IMR-90 (cell line): ENCODE measurements around the gene CCDC83. TPM values are rescaled to one million over a fixed set of nuclear protein-coding genes. Genes with fewer than 3 reads are reported as not detected.

Source experiments
- ATAC-seq: fragments of 200-7000 bp; cut with Tn5 transposase; 2 replicates; pipeline ENCODE4 v1.9.1; 2020; ENCODE audit warnings: low read depth, mild to moderate bottlenecking, moderate library complexity
- BruUV-seq: library from RNA; stranded (reverse); fragments of 400-500 nt; replicated peaks from 2 replicates; lab custom pipeline; 2021; lab: Mats Ljungman, UMichigan
- CTCF ChIA-PET: fragments of 300-600 bp; formaldehyde crosslinking; extraction: SDS; loops from one replicate; lab custom pipeline; 2021; ENCODE audit warnings: antibody characterized with exemption; lab: Yijun Ruan, JAX
- POLR2A ChIA-PET: fragments of 300-600 bp; sonication (Branson Sonifier 250); formaldehyde crosslinking; loops from one replicate; lab custom pipeline; 2022; ENCODE audit warnings: antibody characterized with exemption; ENCODE audit not compliant: unreplicated experiment; lab: Charles Lee
- DNase-seq: peaks from one replicate; pipeline ENCODE4 v3.0.0; 2013
- H2AFZ ChIP-seq: replicated peaks from 2 replicates; pipeline ENCODE3; 2013; ENCODE audit warnings: low read length, mild to moderate bottlenecking; ENCODE audit not compliant: poor library complexity
- H2AK5ac ChIP-seq: 2 replicates; pipeline ENCODE4 v1.6.1; 2013; ENCODE audit warnings: low read depth, low read length, inconsistent platforms
- H2AK9ac ChIP-seq: replicated peaks from 2 replicates; pipeline ENCODE3; 2013; ENCODE audit warnings: mild to moderate bottlenecking, low read depth, low read length, moderate library complexity; ENCODE audit not compliant: poor library complexity
- H2BK120ac ChIP-seq: 2 replicates; pipeline ENCODE4 v1.6.1; 2013; ENCODE audit warnings: low read depth, low read length, inconsistent platforms
- H2BK15ac ChIP-seq: 3 replicates; pipeline ENCODE4 v1.6.1; 2013; ENCODE audit warnings: low read depth, low read length, inconsistent platforms
- H2BK20ac ChIP-seq: 2 replicates; pipeline ENCODE4 v1.6.1; 2013; ENCODE audit warnings: low read depth, mild to moderate bottlenecking, inconsistent platforms, low read length, moderate library complexity
- H2BK5ac ChIP-seq: 2 replicates; pipeline ENCODE4 v1.6.1; 2013; ENCODE audit warnings: mild to moderate bottlenecking, low read depth, low read length, inconsistent platforms; ENCODE audit not compliant: poor library complexity, severe bottlenecking
- H3K14ac ChIP-seq: replicated peaks from 2 replicates; pipeline ENCODE4 v1.6.1; 2013; ENCODE audit warnings: low read depth, low read length, inconsistent platforms
- H3K18ac ChIP-seq: 2 replicates; pipeline ENCODE4 v1.6.1; 2013; ENCODE audit warnings: low read depth, low read length, control low read depth
- H3K23ac ChIP-seq: 2 replicates; pipeline ENCODE4 v1.6.1; 2013; ENCODE audit warnings: low read depth, low read length, inconsistent platforms
- H3K27ac ChIP-seq: 2 replicates; pipeline ENCODE4 v1.5.1; 2013; ENCODE audit warnings: mild to moderate bottlenecking, control low read depth, low read length; ENCODE audit not compliant: insufficient read depth
- H3K27me3 ChIP-seq: 2 replicates; pipeline ENCODE4 v1.6.1; 2013; ENCODE audit warnings: low read length; ENCODE audit not compliant: control insufficient read depth, insufficient read depth
- H3K36me3 ChIP-seq: 2 replicates; pipeline ENCODE4 v1.6.1; 2013; ENCODE audit warnings: low read length, mixed read lengths; ENCODE audit not compliant: control insufficient read depth, insufficient read depth
- H3K4ac ChIP-seq: 2 replicates; pipeline ENCODE4 v1.6.1; 2013; ENCODE audit warnings: low read depth, low read length, inconsistent platforms
- H3K4me1 ChIP-seq: 2 replicates; pipeline ENCODE4 v1.6.1; 2013; ENCODE audit warnings: low read length, mixed read lengths; ENCODE audit not compliant: control insufficient read depth, insufficient read depth
- H3K4me2 ChIP-seq: 2 replicates; pipeline ENCODE4 v1.6.1; 2013; ENCODE audit warnings: low read depth, mild to moderate bottlenecking, control low read depth, low read length, moderate library complexity
- H3K4me3 ChIP-seq: 2 replicates; pipeline ENCODE4 v1.5.1; 2013; ENCODE audit warnings: low read depth, mild to moderate bottlenecking, control low read depth, low read length, moderate library complexity; ENCODE audit not compliant: insufficient read depth
- H3K56ac ChIP-seq: 2 replicates; pipeline ENCODE4 v1.6.1; 2013; ENCODE audit warnings: low read length, inconsistent platforms; ENCODE audit not compliant: insufficient read depth; ENCODE audit errors: extremely low read depth
- H3K79me1 ChIP-seq, 2 experiments: 2 replicates each; pipeline ENCODE4 v1.6.1; 2013; ENCODE audit warnings: low read length in 2 of 2, inconsistent platforms in 1 of 2, low read depth in 1 of 2
- H3K9ac ChIP-seq: 2 replicates; pipeline ENCODE4 v1.6.1; 2013; ENCODE audit warnings: low read depth, low read length, control low read depth
- H3K9me1 ChIP-seq: 2 replicates; pipeline ENCODE4 v1.6.1; 2013; ENCODE audit warnings: low read length, inconsistent platforms; ENCODE audit not compliant: insufficient read depth
- H3K9me3 ChIP-seq: 2 replicates; pipeline ENCODE4 v1.6.1; 2013; ENCODE audit warnings: low read length; ENCODE audit not compliant: control insufficient read depth, insufficient read depth
- H4K20me1 ChIP-seq: 2 replicates; pipeline ENCODE4 v1.6.1; 2013; ENCODE audit warnings: low read length, inconsistent platforms; ENCODE audit not compliant: insufficient read depth
- H4K5ac ChIP-seq: 2 replicates; pipeline ENCODE4 v1.6.1; 2013; ENCODE audit warnings: mild to moderate bottlenecking, low read depth, low read length, control low read depth
- H4K8ac ChIP-seq, 2 experiments: 2 replicates each; pipeline ENCODE4 v1.6.1; 2013; ENCODE audit warnings: low read depth in 2 of 2, low read length in 2 of 2, control low read depth in 1 of 2, inconsistent platforms in 1 of 2
- H4K91ac ChIP-seq: 2 replicates; pipeline ENCODE4 v1.6.1; 2013; ENCODE audit warnings: low read depth, low read length, inconsistent platforms; ENCODE audit not compliant: insufficient read depth
- BHLHE40 ChIP-seq: fragments of 150-350 bp; IDR thresholded peaks from 2 replicates; pipeline ENCODE4 v1.6.1; 2016; ENCODE audit warnings: mild to moderate bottlenecking, low read depth, low read length
- CEBPB ChIP-seq: IDR thresholded peaks from 2 replicates; pipeline ENCODE4 v1.6.1; 2012; ENCODE audit warnings: low read depth, low read length, improper control_type of control experiment
- CHD1 ChIP-seq: IDR thresholded peaks from 2 replicates; pipeline ENCODE4 v1.6.1; 2012; ENCODE audit warnings: low read depth, low read length, improper control_type of control experiment
- ELK1 ChIP-seq: fragments of 150-350 bp; IDR thresholded peaks from 2 replicates; pipeline ENCODE4 v1.6.1; 2016; ENCODE audit warnings: low read depth, mild to moderate bottlenecking, low read length, moderate library complexity, borderline replicate concordance
- FOS ChIP-seq: fragments of 150-350 bp; IDR thresholded peaks from 2 replicates; pipeline ENCODE4 v1.6.1; 2016; ENCODE audit warnings: low read depth, low read length
- MAFK ChIP-seq: IDR thresholded peaks from 2 replicates; pipeline ENCODE4 v1.6.1; 2012; ENCODE audit warnings: low read depth, low read length, improper control_type of control experiment
- MXI1 ChIP-seq: IDR thresholded peaks from 2 replicates; pipeline ENCODE4 v1.6.1; 2012; ENCODE audit warnings: low read depth, mild to moderate bottlenecking, low read length, moderate library complexity, borderline replicate concordance
- NFE2L2 ChIP-seq: fragments of 150-350 bp; IDR thresholded peaks from 2 replicates; pipeline ENCODE4 v1.6.1; 2016; ENCODE audit warnings: low read depth, mild to moderate bottlenecking, low read length
- POLR2A ChIP-seq: IDR thresholded peaks from 2 replicates; pipeline ENCODE4 v1.6.1; 2012; ENCODE audit warnings: mild to moderate bottlenecking, low read depth, low read length
- RFX5 ChIP-seq: IDR thresholded peaks from 2 replicates; pipeline ENCODE4 v1.8.0; 2012; ENCODE audit warnings: low read depth, mild to moderate bottlenecking, low read length, moderate library complexity
- SMC3 ChIP-seq: fragments of 150-350 bp; IDR thresholded peaks from 2 replicates; pipeline ENCODE4 v1.6.1; 2016; ENCODE audit warnings: low read depth, mild to moderate bottlenecking, antibody characterized with exemption, low read length, moderate library complexity
- USF2 ChIP-seq: fragments of 150-350 bp; IDR thresholded peaks from 2 replicates; pipeline ENCODE4 v1.6.1; 2017; ENCODE audit warnings: mild to moderate bottlenecking, antibody characterized with exemption, low read length, low read depth
- WGBS, 2 experiments: methylation state at CpG; one replicate each; pipeline versions ENCODE4 v1.1.5 to v1.1.7; 2013; ENCODE audit warnings: missing lambda C conversion rate in 2 of 2; ENCODE audit not compliant: insufficient read length in 1 of 2; ENCODE audit errors: extremely low coverage in 2 of 2; 5-methylcytosine and 5-hydroxymethylcytosine counted together
- dilution Hi-C: fragments of 300-500 bp; cut with HindIII; formaldehyde crosslinking; loops from one replicate; pipeline ENCODE4 v1.14.3; 2018; ENCODE audit warnings: low sequenced_read_pairs; ENCODE audit not compliant: unreplicated experiment
- in situ Hi-C: fragments of 300-500 bp; cut with MboI; formaldehyde crosslinking; loops from 3 replicates; pipeline ENCODE4 v1.14.3; 2019; ENCODE audit warnings: low sequenced_read_pairs, inconsistent platforms, mixed read lengths
- intact Hi-C: fragments of 100-400 bp; cut with micrococcal nuclease; formaldehyde crosslinking; loops from 2 replicates; pipeline ENCODE4 v1.10.0; 2022
- polyA plus RNA-seq, 3 experiments: library from polyadenylated mRNA; depleted of rRNA; stranded (reverse); fragments of >200 nt; gene quantifications; 2 replicates each; pipeline ENCODE4 v1.2.3, GENCODE V29; 2012; ENCODE audit warnings: low replicate concordance in 1 of 3
- total RNA-seq: library from RNA; depleted of rRNA; stranded (reverse); fragments of >200 nt; gene quantifications from 2 replicates; pipeline ENCODE4 v1.2.3, GENCODE V29; 2012

CCDC83 gene
- total and polyA plus RNA-seq, 2 of the 4 experiments (the other 2 are of a cell fraction): not detected

- WGBS, 2 experiments: 100% methylated on average over 1 of the region's 8 CpGs; no CpG with 5 or more reads in 1 of the 2 experiments
- H2AK9ac ChIP-seq: no peak overlapping the region
- H3K9me3 ChIP-seq: no peaks in the 10 kb centered on the region
- H3K4me1 ChIP-seq: peaks cover 14% of the 10 kb centered on the region
- no peak overlapping the region for H3K4ac ChIP-seq
- no peak overlapping the region for H2AK5ac ChIP-seq
- BruUV-seq: no TSS peak
- peaks cover 3% of the 10 kb centered on the region for H3K36me3 ChIP-seq
- no peak overlapping the region for H3K18ac ChIP-seq
- H4K8ac ChIP-seq: no peak overlapping the region
- H2BK20ac ChIP-seq: no peak overlapping the region
- no peak overlapping the region for H4K5ac ChIP-seq
- POLR2A ChIA-PET: no interaction called here
- H3K4me2 ChIP-seq: no peak overlapping the region
- no peak overlapping the region for H3K4me3 ChIP-seq
- H3K56ac ChIP-seq: no peak overlapping the region
- in situ Hi-C loops: no loop called here
- H2BK15ac ChIP-seq: no peak overlapping the region
- H4K91ac ChIP-seq: no peak overlapping the region
- dilution Hi-C loops: no loop called here
- peaks cover 10% of the 10 kb centered on the region; the same call in 1 of the 2 replicates for H4K20me1 ChIP-seq
- TF ChIP-seq CHD1: no peak
- no peak for TF ChIP-seq FOS
- TF ChIP-seq NFE2L2: no peak
- no peak for TF ChIP-seq CEBPB
- TF ChIP-seq MAFK: no peak
- no peak for TF ChIP-seq RFX5
- no peak for TF ChIP-seq USF2
- TF ChIP-seq POLR2A: no peak
- TF ChIP-seq SMC3: no peak
- no peak for TF ChIP-seq MXI1
- TF ChIP-seq ELK1: no peak
- no peak for TF ChIP-seq BHLHE40
- ATAC-seq (no peak), DNase-seq (no peak)
- CTCF ChIA-PET: no interaction called here
- H2AFZ ChIP-seq: no peak overlapping the region
- no peak overlapping the region for H2BK5ac ChIP-seq
- H3K9ac ChIP-seq: no peak overlapping the region
- no peaks in the 10 kb centered on the region for H3K27me3 ChIP-seq
- peaks cover 6 to 22% of the 10 kb centered on the region in 2 experiments; a peak in 3 of 4 replicates for H3K79me1 ChIP-seq
- intact Hi-C loops: no loop called here
- H3K9me1 ChIP-seq: peaks cover 11% of the 10 kb centered on the region
- H3K14ac ChIP-seq: no peak overlapping the region
- no peak overlapping the region for H3K27ac ChIP-seq
- H3K23ac ChIP-seq: no peak overlapping the region
- H2BK120ac ChIP-seq: no peak overlapping the region
These were observed 95.3 kb downstream of the CCDC83 start for GRCh38 chr11:85950317-85951048.
